GM20431 (cell line): ENCODE data around the gene TTC8.
"Not testable (repeated sequence)": the region's sequence is repeated elsewhere in the genome, so short reads cannot be mapped to it uniquely, and the experiment has no call there.

Source experiments
- in situ Hi-C: fragments of 300-500 bp; cut with MseI, MboI; formaldehyde crosslinking; loops from one replicate; pipeline ENCODE4 v1.15.0; 2020; ENCODE audit warnings: low sequenced_read_pairs; ENCODE audit not compliant: unreplicated experiment

TTC8 gene

GRCh38 chr14:88859118-88859517, 34.7 kb downstream of the TTC8 start:
- in situ Hi-C loops, result not testable (repeated sequence)

- in situ Hi-C loops, result no loop called here
These were observed 38.7 kb downstream of the TTC8 start for GRCh38 chr14:88863167-88863566.

- in situ Hi-C loops, result no loop called here
These were observed 39.7 kb downstream of the TTC8 start for GRCh38 chr14:88864198-88864597.

GRCh38 chr14:88866305-88866704, 41.9 kb downstream of the TTC8 start:
- in situ Hi-C loops, result no loop called here

- in situ Hi-C loops, result no loop called here
These were observed 44.2 kb downstream of the TTC8 start for GRCh38 chr14:88868558-88869159.

- in situ Hi-C loops, result no loop called here
These were observed 46.3 kb downstream of the TTC8 start for GRCh38 chr14:88870777-88871176.

- in situ Hi-C loops, result no loop called here
These were observed 47.0 kb downstream of the TTC8 start for GRCh38 chr14:88871429-88871828.

- in situ Hi-C loops, result no loop called here
These were observed 48.5 kb downstream of the TTC8 start for GRCh38 chr14:88872976-88873375.

- in situ Hi-C loops, result no loop called here
These were observed 52.7 kb downstream of the TTC8 start for GRCh38 chr14:88877192-88877591.

- in situ Hi-C loops, result no loop called here
These were observed 54.6 kb downstream of the TTC8 start for GRCh38 chr14:88879022-88879421.

- in situ Hi-C loops, result no loop called here
These were observed 57.8 kb downstream of the TTC8 start for GRCh38 chr14:88882236-88882635.

GRCh38 chr14:88895116-88895515, 70.7 kb downstream of the TTC8 start:
- in situ Hi-C loops, result no loop called here

- in situ Hi-C loops, result no loop called here
These were observed 76.7 kb downstream of the TTC8 start for GRCh38 chr14:88901189-88901588.

GRCh38 chr14:88901991-88902390, 77.5 kb downstream of the TTC8 start:
- in situ Hi-C loops, result no loop called here

- in situ Hi-C loops, result no loop called here
These were observed 78.4 kb downstream of the TTC8 start for GRCh38 chr14:88902850-88903249.

GRCh38 chr14:88904206-88904647, 79.8 kb downstream of the TTC8 start:
- in situ Hi-C loops, result no loop called here

GRCh38 chr14:88904864-88905263, 80.4 kb downstream of the TTC8 start:
- in situ Hi-C loops, result no loop called here

GRCh38 chr14:88908216-88908615, 83.8 kb downstream of the TTC8 start:
- in situ Hi-C loops, result no loop called here

- in situ Hi-C loops, result no loop called here
These were observed 85.9 kb downstream of the TTC8 start for GRCh38 chr14:88910386-88910785.

GRCh38 chr14:88911809-88912208, 87.4 kb downstream of the TTC8 start:
- in situ Hi-C loops, result no loop called here

- in situ Hi-C loops, result no loop called here
These were observed 90.5 kb downstream of the TTC8 start for GRCh38 chr14:88914956-88915355.

- in situ Hi-C loops, result no loop called here
These were observed 95.1 kb downstream of the TTC8 start for GRCh38 chr14:88919502-88919901.
